ENCODE data around the gene PLXDC2. TPM values are rescaled to one million over a fixed set of nuclear protein-coding genes. Genes with fewer than 3 reads are reported as not detected.

The PLXDC2 gene
- total and polyA plus RNA-seq, 2 experiments from 2014 or later = 13.5 to 19.4 TPM

DNA sequence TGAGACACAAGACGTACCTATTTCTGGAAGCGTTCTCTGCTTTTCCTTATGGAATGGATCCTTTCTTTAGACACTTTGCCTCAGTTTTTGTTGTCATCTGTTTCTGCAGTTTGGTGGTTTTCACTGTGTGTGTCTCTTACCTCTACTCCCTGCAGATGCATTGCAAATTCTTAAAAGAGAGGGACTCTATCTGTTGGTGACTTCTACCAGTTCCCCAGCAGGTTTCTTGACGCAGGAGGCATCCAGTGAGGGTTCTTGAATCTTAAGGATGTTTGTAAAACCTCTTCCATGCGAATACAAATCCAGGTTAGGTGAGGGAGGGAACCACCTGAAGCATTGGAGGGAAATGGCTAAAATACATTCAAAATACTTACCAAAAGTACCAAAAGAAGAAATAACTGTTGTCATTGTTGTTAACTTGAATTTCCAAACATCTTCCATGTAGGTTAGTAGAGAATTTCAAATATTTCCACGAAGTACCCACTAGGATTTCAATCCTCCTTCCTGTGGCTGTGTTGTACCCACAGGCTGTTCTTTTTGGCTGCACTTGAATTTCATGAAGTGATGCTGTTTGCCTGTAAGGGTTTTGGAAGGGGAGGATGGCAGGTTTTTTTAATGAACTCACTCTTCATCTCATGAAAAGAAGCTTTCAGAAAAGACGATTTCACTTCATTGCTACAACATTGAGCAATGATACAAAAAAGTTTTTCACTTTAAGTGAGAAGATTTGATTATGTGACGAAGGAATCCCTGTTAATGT, 32.2 kb downstream of the PLXDC2 start:
- H3K27me3 ChIP-seq (ENCODE audit: insufficient read depth) = no peaks in the 10 kb centered on the region
- Mint-ChIP-seq H3K27me3 (ENCODE audit: insufficient read depth, low read depth, poor library complexity) (no peaks in the 10 kb centered on the region), H3K36me3 (ENCODE audit: low read depth) (peaks cover 5% of the 10 kb centered on the region; the same call in 2 of the 3 replicates), H3K4me1 (peaks cover 51% of the 10 kb centered on the region), H3K27ac (no peak overlapping the region), H3K9me3 (no peaks in the 10 kb centered on the region; the same call in 2 of the 3 replicates), H3K4me3 (no peak overlapping the region)
- no peaks in the 10 kb centered on the region for H4K20me1 ChIP-seq (replicated peaks; ENCODE audit: insufficient read depth)
- DNase-seq (ENCODE audit: low spot score) (peak; percentile 32), ATAC-seq (peak; percentile 61)
- H3F3A ChIP-seq (replicated peaks; ENCODE audit: low read depth) = no peaks in the 10 kb centered on the region
- H3K4me3 ChIP-seq = no peak overlapping the region
- H3K4me2 ChIP-seq = no peak overlapping the region
- no peaks in the 10 kb centered on the region for H3K36me3 ChIP-seq (ENCODE audit: insufficient read depth)
- H3K79me2 ChIP-seq (replicated peaks; ENCODE audit: insufficient read depth) = peaks cover 78% of the 10 kb centered on the region
- no peaks in the 10 kb centered on the region for H3K9me2 ChIP-seq (ENCODE audit: insufficient read depth)
- peaks cover 27% of the 10 kb centered on the region for H3K4me1 ChIP-seq (ENCODE audit: insufficient read depth)
- TF ChIP-seq, protein P1, sequence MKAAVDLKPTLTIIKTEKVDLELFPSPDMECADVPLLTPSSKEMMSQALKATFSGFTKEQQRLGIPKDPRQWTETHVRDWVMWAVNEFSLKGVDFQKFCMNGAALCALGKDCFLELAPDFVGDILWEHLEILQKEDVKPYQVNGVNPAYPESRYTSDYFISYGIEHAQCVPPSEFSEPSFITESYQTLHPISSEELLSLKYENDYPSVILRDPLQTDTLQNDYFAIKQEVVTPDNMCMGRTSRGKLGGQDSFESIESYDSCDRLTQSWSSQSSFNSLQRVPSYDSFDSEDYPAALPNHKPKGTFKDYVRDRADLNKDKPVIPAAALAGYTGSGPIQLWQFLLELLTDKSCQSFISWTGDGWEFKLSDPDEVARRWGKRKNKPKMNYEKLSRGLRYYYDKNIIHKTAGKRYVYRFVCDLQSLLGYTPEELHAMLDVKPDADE (IDR thresholded peaks at IDR 0.05) = no peak
- TF ChIP-seq, protein P2, sequence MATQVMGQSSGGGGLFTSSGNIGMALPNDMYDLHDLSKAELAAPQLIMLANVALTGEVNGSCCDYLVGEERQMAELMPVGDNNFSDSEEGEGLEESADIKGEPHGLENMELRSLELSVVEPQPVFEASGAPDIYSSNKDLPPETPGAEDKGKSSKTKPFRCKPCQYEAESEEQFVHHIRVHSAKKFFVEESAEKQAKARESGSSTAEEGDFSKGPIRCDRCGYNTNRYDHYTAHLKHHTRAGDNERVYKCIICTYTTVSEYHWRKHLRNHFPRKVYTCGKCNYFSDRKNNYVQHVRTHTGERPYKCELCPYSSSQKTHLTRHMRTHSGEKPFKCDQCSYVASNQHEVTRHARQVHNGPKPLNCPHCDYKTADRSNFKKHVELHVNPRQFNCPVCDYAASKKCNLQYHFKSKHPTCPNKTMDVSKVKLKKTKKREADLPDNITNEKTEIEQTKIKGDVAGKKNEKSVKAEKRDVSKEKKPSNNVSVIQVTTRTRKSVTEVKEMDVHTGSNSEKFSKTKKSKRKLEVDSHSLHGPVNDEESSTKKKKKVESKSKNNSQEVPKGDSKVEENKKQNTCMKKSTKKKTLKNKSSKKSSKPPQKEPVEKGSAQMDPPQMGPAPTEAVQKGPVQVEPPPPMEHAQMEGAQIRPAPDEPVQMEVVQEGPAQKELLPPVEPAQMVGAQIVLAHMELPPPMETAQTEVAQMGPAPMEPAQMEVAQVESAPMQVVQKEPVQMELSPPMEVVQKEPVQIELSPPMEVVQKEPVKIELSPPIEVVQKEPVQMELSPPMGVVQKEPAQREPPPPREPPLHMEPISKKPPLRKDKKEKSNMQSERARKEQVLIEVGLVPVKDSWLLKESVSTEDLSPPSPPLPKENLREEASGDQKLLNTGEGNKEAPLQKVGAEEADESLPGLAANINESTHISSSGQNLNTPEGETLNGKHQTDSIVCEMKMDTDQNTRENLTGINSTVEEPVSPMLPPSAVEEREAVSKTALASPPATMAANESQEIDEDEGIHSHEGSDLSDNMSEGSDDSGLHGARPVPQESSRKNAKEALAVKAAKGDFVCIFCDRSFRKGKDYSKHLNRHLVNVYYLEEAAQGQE (IDR thresholded peaks at IDR 0.05; ENCODE audit: unreplicated experiment) = no peak
- H3K27ac ChIP-seq (ENCODE audit: low read depth) = peak overlapping the region; percentile 7; the same call in 1 of the 2 replicates
- H2AFZ ChIP-seq = no peak overlapping the region

DNA sequence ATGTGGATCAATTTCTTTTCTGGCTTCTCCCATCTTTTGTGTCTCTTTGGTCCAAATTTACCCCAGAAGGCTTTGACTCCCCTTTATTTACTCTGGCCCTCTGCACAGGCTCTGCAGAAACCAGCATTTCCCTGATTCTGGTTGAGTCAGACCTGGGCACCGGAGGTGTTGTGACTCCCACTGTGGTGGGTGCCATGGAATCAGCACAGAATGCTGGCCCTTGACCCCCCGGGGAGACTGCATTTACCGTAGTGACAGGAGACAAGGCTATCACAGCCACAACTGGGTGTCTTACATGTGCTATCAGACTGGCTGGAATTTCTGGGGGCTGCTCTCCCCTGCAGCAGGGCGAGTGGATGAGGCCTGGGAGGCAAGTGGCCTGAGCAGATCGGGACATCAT, 37.6 kb downstream of the PLXDC2 start:
- DNase-seq (ENCODE audit: low spot score) (peak; percentile 14), ATAC-seq (peak; percentile 28; the same call in 1 of the 3 replicates)
- Histone ChIP-seq H3K27ac (ENCODE audit: low read depth) (no peak overlapping the region), H3K79me2 (replicated peaks; ENCODE audit: insufficient read depth) (peaks cover 85% of the 10 kb centered on the region), H3K27me3 (ENCODE audit: insufficient read depth) (no peaks in the 10 kb centered on the region), H3K36me3 (ENCODE audit: insufficient read depth) (no peaks in the 10 kb centered on the region), H3K4me2 (no peak overlapping the region), H3K4me1 (ENCODE audit: insufficient read depth) (peaks cover 6% of the 10 kb centered on the region; the same call in 1 of the 2 replicates), H3K4me3 (no peak overlapping the region), H3K9me2 (ENCODE audit: insufficient read depth) (no peaks in the 10 kb centered on the region), H4K20me1 (replicated peaks; ENCODE audit: insufficient read depth) (0 out of 2 replicates have a peak, but pooled peaks cover 5% of the 10 kb centered on the region), H2AFZ (no peak overlapping the region), H3F3A (replicated peaks; ENCODE audit: low read depth) (no peaks in the 10 kb centered on the region)
- Mint-ChIP-seq H3K4me1 (peaks cover 31% of the 10 kb centered on the region), H3K27ac (peak overlapping the region; percentile 24; the same call in 1 of the 2 replicates), H3K4me3 (no peak overlapping the region), H3K9me3 (no peaks in the 10 kb centered on the region), H3K36me3 (ENCODE audit: low read depth) (no peaks in the 10 kb centered on the region; the same call in 2 of the 3 replicates), H3K27me3 (ENCODE audit: insufficient read depth, low read depth, poor library complexity) (no peaks in the 10 kb centered on the region)
- TF ChIP-seq POLR2AphosphoS5 (IDR thresholded peaks at IDR 0.05; ENCODE audit: low read depth) (no peak), JUNB (IDR thresholded peaks at IDR 0.05; ENCODE audit: unreplicated experiment) (no peak), EZH2phosphoT487 (IDR thresholded peaks at IDR 0.05; ENCODE audit: unreplicated experiment) (no peak), NANOG (IDR thresholded peaks at IDR 0.05; ENCODE audit: borderline replicate concordance) (no peak), ZNF114 (CRISPR knock-in tag; IDR thresholded peaks at IDR 0.05) (no peak)
- TF ChIP-seq, protein P2 (IDR thresholded peaks at IDR 0.05; ENCODE audit: unreplicated experiment) = no peak
